Measurements from ENCODE around the gene OSBP2. TPM values are rescaled to one million over a fixed set of nuclear protein-coding genes. Genes with fewer than 3 reads are reported as not detected.

OSBP2 gene
- total and polyA plus RNA-seq, 2 of the 13 experiments (the other 11 are each of a cell fraction or from before 2014, with no cell fraction given) = 5.0 to 7.7 TPM

DNA sequence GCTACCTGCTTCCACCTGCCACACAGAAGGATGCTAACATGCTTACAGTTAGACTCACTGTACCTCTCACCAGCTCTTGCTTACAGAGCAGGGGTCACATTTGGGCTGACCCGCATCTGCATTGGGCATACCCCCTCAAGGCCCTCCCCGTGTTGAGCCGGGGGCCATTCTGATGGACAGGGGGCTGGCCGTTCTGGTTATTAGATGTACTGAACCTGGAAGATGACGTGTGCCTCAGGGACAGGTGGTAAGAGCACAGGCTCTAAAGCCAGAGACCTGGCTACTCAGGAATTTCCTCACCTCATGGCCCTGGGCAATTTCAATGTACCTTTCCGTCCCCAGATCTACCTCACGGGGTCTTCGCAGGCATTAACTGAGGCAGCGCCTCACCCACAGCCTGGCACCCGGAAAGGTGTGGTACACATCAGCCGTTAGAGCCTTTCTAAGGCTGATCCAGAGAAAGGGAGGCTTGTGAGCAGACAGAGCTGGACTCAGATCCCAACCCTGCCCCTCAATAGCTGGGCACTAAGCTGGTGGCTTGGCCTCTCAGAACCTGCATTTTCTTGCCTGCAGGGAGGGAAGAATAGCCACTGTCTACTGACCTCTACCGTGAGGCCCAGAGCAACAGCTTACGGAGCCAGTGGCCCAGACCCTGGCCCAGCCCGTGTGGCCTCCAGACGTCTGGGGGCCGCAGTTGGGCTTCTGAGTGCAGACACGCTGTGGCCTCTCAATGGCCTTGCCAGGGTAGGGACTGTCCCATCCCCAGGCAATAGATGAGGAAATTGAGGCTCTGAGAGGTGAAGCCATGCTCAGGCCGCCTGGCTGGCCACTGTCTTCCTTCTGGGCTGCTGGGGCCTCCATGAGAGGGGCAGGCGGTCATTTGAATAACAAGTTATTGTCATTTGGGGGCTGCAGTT lies 173.3 kb downstream of the OSBP2 start:
- DNase-seq (ENCODE audit: low spot score) = no peak
- Histone ChIP-seq H3K4me2 (ENCODE audit: low read depth, low read length) (no peak overlapping the region), H3K4me1 (ENCODE audit: insufficient read depth, low read length) (peaks cover 24% of the 10 kb centered on the region), H3K36me3 (replicated peaks in 1 of 2; ENCODE audit: control insufficient read depth in 1 of 2, insufficient read depth in 2 of 2, low read length in 2 of 2) (no peaks in the 10 kb centered on the region), H3K27ac (ENCODE audit: extremely low read length, insufficient read depth, low read length) (no peak overlapping the region), H3K9me3 (ENCODE audit: low read length) (no peaks in the 10 kb centered on the region), H2AFZ (ENCODE audit: low read length) (no peak overlapping the region), H3K9ac (ENCODE audit: insufficient read depth, low read depth, low read length) (no peak overlapping the region), H3K4me3 (replicated peaks in 1 of 3; ENCODE audit: insufficient read depth in 1 of 3, low read depth in 2 of 3, low read length in 3 of 3) (no peak overlapping the region), H4K20me1 (ENCODE audit: insufficient read depth, low read length) (no peaks in the 10 kb centered on the region), H3K79me2 (ENCODE audit: insufficient read depth, low read length) (no peaks in the 10 kb centered on the region), H3K27me3 (ENCODE audit: control insufficient read depth in 1 of 2, insufficient read depth in 2 of 2, low read length in 2 of 2) (peaks cover 4 to 16% of the 10 kb centered on the region in 2 experiments; a peak in 3 of 5 replicates)
- TF ChIP-seq ZNF543 (CRISPR knock-in tag; IDR thresholded peaks at IDR 0.05) = no peak
- TF ChIP-seq, protein P1, sequence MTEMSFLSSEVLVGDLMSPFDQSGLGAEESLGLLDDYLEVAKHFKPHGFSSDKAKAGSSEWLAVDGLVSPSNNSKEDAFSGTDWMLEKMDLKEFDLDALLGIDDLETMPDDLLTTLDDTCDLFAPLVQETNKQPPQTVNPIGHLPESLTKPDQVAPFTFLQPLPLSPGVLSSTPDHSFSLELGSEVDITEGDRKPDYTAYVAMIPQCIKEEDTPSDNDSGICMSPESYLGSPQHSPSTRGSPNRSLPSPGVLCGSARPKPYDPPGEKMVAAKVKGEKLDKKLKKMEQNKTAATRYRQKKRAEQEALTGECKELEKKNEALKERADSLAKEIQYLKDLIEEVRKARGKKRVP (CRISPR knock-in tag; IDR thresholded peaks at IDR 0.05) = no peak
- TF ChIP-seq HNF4A (CRISPR knock-in tag; IDR thresholded peaks at IDR 0.05) = no peak
- TF ChIP-seq HMG20B (CRISPR knock-in tag; conservative IDR thresholded peaks at IDR 0.05) = no peak
- CTCF ChIA-PET (ENCODE audit: low intra/inter-chr PET ratio, low total read pairs) = no interaction called here
- POLR2A ChIA-PET = no interaction called here
- intact Hi-C loops (cut with micrococcal nuclease; ENCODE audit: unreplicated experiment) = no loop called here
- 53% methylated on average over 5 of the region's 19 CpGs for WGBS (ENCODE audit: low lambda C conversion rate)
- no TSS peak for BruUV-seq (replicated peaks)
- no peak for FAIRE-seq
- in situ Hi-C loops (cut with HindIII; ENCODE audit: extremely low pct_ligation_motif_present, low pct_unique_long_range_greater_than_20kb) = no loop called here
- no peak for ATAC-seq

DNA sequence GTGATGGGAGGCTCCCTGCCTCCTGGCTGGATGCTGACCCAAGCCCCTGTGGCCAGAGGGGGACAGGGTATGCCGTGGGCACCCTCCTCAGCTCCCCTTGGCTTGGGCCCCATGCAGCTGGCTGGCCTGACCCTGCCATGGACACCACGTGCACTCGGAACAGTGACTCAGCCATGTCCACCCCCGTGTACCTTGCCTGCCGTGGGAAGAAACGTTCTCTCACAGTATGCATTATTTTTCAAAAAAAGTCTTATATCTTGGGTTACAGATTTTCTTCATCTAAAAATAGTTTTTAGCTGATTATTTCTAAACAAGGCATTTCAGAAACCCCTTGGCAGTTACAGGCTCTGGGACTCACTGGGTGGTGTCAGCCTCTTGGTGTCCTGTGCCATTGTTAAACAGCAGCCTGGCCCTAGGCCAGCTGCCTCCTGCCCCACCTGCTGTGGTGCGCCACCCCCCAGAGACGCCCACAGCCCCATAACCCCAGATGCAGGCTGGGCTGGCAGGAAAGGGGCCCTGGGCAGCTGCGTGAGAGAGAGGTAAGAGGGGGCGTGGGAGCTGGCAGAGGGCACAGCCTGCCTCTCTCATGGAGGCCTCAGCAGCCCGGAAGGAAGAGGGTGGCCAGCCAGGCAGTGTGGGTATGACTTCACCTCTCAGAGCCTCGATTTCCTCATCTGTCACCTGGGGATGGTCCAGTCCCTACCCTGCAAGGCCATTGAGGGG lies 174.2 kb downstream of the OSBP2 start:
- 19% methylated on average over 10 of the region's 12 CpGs for WGBS (ENCODE audit: low lambda C conversion rate)
- peaks cover 16% of the 10 kb centered on the region for H3K4me1 ChIP-seq (ENCODE audit: insufficient read depth, low read length)
- no peak overlapping the region for H3K9ac ChIP-seq (ENCODE audit: insufficient read depth, low read depth, low read length)
- in situ Hi-C loops (cut with HindIII; ENCODE audit: extremely low pct_ligation_motif_present, low pct_unique_long_range_greater_than_20kb) = no loop called here
- no peak overlapping the region for H3K27ac ChIP-seq (ENCODE audit: extremely low read length, insufficient read depth, low read length)
- BruUV-seq (replicated peaks) = no TSS peak
- no peak overlapping the region for H2AFZ ChIP-seq (ENCODE audit: low read length)
- H3K36me3 ChIP-seq (replicated peaks in 1 of 2; ENCODE audit: control insufficient read depth in 1 of 2, insufficient read depth in 2 of 2, low read length in 2 of 2) = no peaks in the 10 kb centered on the region
- H4K20me1 ChIP-seq (ENCODE audit: insufficient read depth, low read length) = no peaks in the 10 kb centered on the region
- H3K4me3 ChIP-seq (replicated peaks in 1 of 3; ENCODE audit: insufficient read depth in 1 of 3, low read depth in 2 of 3, low read length in 3 of 3) = no peak overlapping the region
- no peak overlapping the region for H3K4me2 ChIP-seq (ENCODE audit: low read depth, low read length)
- ChIA-PET CTCF (ENCODE audit: low intra/inter-chr PET ratio, low total read pairs) (no interaction called here), POLR2A (no interaction called here)
- no peaks in the 10 kb centered on the region for H3K9me3 ChIP-seq (ENCODE audit: low read length)
- no peak for ATAC-seq
- intact Hi-C loops (cut with micrococcal nuclease; ENCODE audit: unreplicated experiment) = no loop called here
- DNase-seq (ENCODE audit: low spot score) = no peak
- FAIRE-seq = no peak
- H3K27me3 ChIP-seq (ENCODE audit: control insufficient read depth in 1 of 2, insufficient read depth in 2 of 2, low read length in 2 of 2) = peaks cover 4 to 17% of the 10 kb centered on the region in 2 experiments; a peak in 3 of 5 replicates
- H3K79me2 ChIP-seq (ENCODE audit: insufficient read depth, low read length) = no peaks in the 10 kb centered on the region
- TF ChIP-seq TAF15 (IDR thresholded peaks at IDR 0.05; ENCODE audit: low read depth, low read length, poor library complexity, severe bottlenecking) (no peak), CCAR2 (optimal IDR thresholded peaks at IDR 0.05; ENCODE audit: low read depth, low read length) (no peak), MTF2 (CRISPR knock-in tag; IDR thresholded peaks at IDR 0.05; ENCODE audit: borderline replicate concordance) (no peak), RAD21 (CRISPR knock-in tag; IDR thresholded peaks at IDR 0.05) (no peak), NFIC (IDR thresholded peaks at IDR 0.05; ENCODE audit: low read length) (no peak), MATR3 (CRISPR knock-in tag; IDR thresholded peaks at IDR 0.05) (no peak), MAF1 (CRISPR knock-in tag; IDR thresholded peaks at IDR 0.05; ENCODE audit: borderline replicate concordance) (no peak), SETDB1 (CRISPR knock-in tag; IDR thresholded peaks at IDR 0.05; ENCODE audit: borderline replicate concordance) (no peak)
- TF ChIP-seq, protein P2, sequence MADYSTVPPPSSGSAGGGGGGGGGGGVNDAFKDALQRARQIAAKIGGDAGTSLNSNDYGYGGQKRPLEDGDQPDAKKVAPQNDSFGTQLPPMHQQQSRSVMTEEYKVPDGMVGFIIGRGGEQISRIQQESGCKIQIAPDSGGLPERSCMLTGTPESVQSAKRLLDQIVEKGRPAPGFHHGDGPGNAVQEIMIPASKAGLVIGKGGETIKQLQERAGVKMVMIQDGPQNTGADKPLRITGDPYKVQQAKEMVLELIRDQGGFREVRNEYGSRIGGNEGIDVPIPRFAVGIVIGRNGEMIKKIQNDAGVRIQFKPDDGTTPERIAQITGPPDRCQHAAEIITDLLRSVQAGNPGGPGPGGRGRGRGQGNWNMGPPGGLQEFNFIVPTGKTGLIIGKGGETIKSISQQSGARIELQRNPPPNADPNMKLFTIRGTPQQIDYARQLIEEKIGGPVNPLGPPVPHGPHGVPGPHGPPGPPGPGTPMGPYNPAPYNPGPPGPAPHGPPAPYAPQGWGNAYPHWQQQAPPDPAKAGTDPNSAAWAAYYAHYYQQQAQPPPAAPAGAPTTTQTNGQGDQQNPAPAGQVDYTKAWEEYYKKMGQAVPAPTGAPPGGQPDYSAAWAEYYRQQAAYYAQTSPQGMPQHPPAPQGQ (CRISPR knock-in tag; IDR thresholded peaks at IDR 0.05; ENCODE audit: borderline replicate concordance) = no peak
- TF ChIP-seq, protein P3, sequence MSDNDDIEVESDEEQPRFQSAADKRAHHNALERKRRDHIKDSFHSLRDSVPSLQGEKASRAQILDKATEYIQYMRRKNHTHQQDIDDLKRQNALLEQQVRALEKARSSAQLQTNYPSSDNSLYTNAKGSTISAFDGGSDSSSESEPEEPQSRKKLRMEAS (IDR thresholded peaks at IDR 0.05) = no peak
